Coronary artery (tissue), 2 donors: ENCODE data around the gene GNG10.

ENCODE experiments used
- DNase-seq: peaks from one replicate; pipeline ENCODE4 v3.0.0-alpha.2; 2017; ENCODE audit warnings: low spot score
- H3K27ac ChIP-seq, 2 donors: fragments of 200-600 bp; sonication (generic); one replicate each; pipeline ENCODE4 v1.5.1; 2016 to 2019
- H3K4me3 ChIP-seq: fragments of 200-600 bp; sonication (generic); 2 replicates; pipeline ENCODE4 v1.5.1; 2016; ENCODE audit warnings: mild to moderate bottlenecking, moderate library complexity
- CTCF ChIP-seq: fragments of 200-600 bp; sonication (generic); IDR thresholded peaks from one replicate; pipeline ENCODE4 v1.5.1; 2019; ENCODE audit warnings: antibody characterized with exemption

GNG10 gene

DNA sequence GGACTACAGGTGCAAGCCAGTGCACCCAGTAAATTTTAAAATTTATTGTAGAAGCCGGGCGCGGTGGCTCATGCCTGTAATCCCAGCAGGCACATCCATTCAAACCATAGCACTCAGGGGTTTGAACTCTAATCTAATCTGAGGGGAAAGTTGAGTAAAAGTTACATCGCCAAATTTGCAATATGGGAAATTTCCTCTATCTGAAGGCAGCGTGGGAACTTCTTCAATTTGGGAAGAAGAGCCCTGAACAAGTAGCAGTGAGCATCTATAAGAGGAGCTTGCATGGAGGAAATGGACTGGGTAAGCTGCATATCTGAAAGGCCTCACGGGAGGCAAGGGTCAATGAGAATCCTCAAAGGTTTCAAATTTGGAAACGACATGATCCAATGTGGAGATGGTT is 33.0 kb upstream of the GNG10 start:
- Histone ChIP-seq H3K27ac (no peak overlapping the region), H3K4me3 (no peak overlapping the region)
- no peak for TF ChIP-seq CTCF
- DNase-seq: no peak

- no peak for TF ChIP-seq CTCF
- DNase-seq: no peak
- Histone ChIP-seq H3K4me3 (peak overlapping the region; percentile 95), H3K27ac (peak overlapping the region; percentile 76 to 95)
These were observed 31.0 kb upstream of the GNG10 start for GRCh38 chr9:111630182-111630963.

GRCh38 chr9:111630964-111631213 is 30.5 kb upstream of the GNG10 start:
- DNase-seq: no peak
- peak overlapping the region; percentile 76 to 95 for H3K27ac ChIP-seq
- H3K4me3 ChIP-seq: peak overlapping the region; percentile 95
- no peak for TF ChIP-seq CTCF

- TF ChIP-seq CTCF: no peak
- H3K4me3 ChIP-seq: peak within 1 kb of the TSS; percentile 95
- DNase-seq: peak; percentile 97
- peak within 1 kb of the TSS; percentile 76 to 95 for H3K27ac ChIP-seq
These were observed 30.0 kb upstream of the GNG10 start, which contains the start of gene DNAJC25 for GRCh38 chr9:111631214-111631971. Gene DNAJC25 (plus strand): TSS chr9:111631334. CDS start chr9:111631408, 74 bp downstream.

DNA sequence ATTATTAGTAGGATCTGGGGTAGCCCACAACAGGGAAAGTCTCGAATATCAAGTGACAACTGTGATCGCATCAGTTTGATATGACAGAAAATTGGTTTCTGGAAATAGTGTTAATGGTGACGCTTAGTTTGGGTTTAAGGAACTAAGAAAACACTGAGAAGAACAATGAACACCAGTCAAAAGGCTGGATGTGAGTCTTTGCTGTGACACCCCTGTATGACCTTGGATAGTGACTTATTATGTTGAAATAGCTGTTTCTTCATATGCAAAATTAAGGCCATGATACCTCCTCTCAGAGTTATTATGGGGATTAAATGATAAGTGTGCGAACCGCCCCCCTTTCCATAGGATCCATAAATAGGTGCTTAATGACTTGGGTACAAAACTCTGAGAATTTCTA is 29.3 kb upstream of the GNG10 start:
- DNase-seq: no peak
- peak overlapping the region; percentile 76 to 95 for H3K27ac ChIP-seq
- no peak for TF ChIP-seq CTCF
- peak overlapping the region; percentile 95 for H3K4me3 ChIP-seq

DNA sequence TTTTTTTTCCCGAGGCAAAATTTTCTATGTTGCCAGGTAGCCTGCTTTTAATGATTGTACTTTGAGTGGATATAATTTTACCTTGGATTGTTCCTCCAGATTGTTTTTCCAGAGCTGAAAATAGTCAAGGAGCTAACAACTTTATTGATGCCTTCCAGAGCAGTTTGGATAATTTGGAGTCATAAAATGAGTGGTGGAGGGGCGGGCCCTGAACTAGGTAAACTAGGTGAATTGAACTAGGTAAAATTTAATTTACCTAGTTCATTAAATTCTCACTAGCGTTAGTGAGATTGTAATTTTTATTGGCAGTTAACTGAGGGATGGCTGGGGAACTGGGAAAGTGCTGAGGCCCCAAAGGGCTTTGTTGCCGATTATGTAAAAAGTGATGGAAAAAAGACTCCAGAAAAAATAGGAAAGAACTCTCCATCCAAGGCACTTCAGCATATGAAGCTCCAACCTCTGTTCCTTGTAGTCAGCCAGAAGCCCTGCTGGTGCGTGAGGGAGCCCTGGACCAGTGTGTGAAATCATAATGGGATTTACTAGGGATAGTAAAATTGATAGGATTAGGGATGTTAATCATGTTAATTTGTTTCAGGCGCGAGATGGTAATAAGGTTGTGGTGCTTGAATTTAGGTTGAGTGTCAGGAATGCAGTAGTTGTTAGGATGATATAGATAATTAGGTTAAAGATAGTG is 28.6 kb upstream of the GNG10 start:
- no peak for TF ChIP-seq CTCF
- Histone ChIP-seq H3K4me3 (peak overlapping the region; percentile 13), H3K27ac (no peak overlapping the region)
- no peak for DNase-seq
